Activated CD8-positive, alpha-beta memory T cell treated with anti-CD3 and anti-CD28 coated beads, Interleukin-2, amount 50 U/mL, for 24 hours (primary cell): ENCODE results near the gene FNDC3A.

Experiments
- DNase-seq: peaks from one replicate; pipeline ENCODE4 v3.0.0-alpha.2; 2020; ENCODE audit errors: extremely low read depth

Gene FNDC3A

GRCh38 chr13:49216334-49216733 lies 240.6 kb downstream of the FNDC3A start:
- DNase-seq, result no peak

GRCh38 chr13:49217962-49218492 lies 242.3 kb downstream of the FNDC3A start:
- no peak for DNase-seq

- DNase-seq, result no peak
These were observed 242.9 kb downstream of the FNDC3A start for GRCh38 chr13:49218493-49219051.

- no peak for DNase-seq
These were observed 243.9 kb downstream of the FNDC3A start for GRCh38 chr13:49219647-49220035.

- DNase-seq, result no peak
These were observed 244.5 kb downstream of the FNDC3A start, which contains the start of gene MLNR for GRCh38 chr13:49220036-49220855. Gene MLNR, plus strand, starts transcription at chr13:49220338. Its CDS starts 0 bp downstream, at chr13:49220338.

GRCh38 chr13:49220856-49221589 lies 245.3 kb downstream of the FNDC3A start:
- no peak for DNase-seq

GRCh38 chr13:49221590-49221965 lies 245.9 kb downstream of the FNDC3A start:
- no peak for DNase-seq

- no peak for DNase-seq
These were observed 249.7 kb downstream of the FNDC3A start for GRCh38 chr13:49225223-49226042.

GRCh38 chr13:49226613-49227012 lies 250.9 kb downstream of the FNDC3A start:
- DNase-seq, result no peak

GRCh38 chr13:49234741-49235140 lies 259.0 kb downstream of the FNDC3A start:
- DNase-seq, result no peak

GRCh38 chr13:49235856-49236431 lies 260.2 kb downstream of the FNDC3A start:
- no peak for DNase-seq

- no peak for DNase-seq
These were observed 262.9 kb downstream of the FNDC3A start for GRCh38 chr13:49238621-49239020.

GRCh38 chr13:49240017-49240416 lies 264.3 kb downstream of the FNDC3A start:
- DNase-seq, result no peak

- no peak for DNase-seq
These were observed 265.6 kb downstream of the FNDC3A start for GRCh38 chr13:49241296-49241695.

GRCh38 chr13:49245101-49245500 lies 269.4 kb downstream of the FNDC3A start:
- no peak for DNase-seq

GRCh38 chr13:49246850-49247642 lies 271.3 kb downstream of the FNDC3A start:
- DNase-seq, result no peak

- peak; percentile 83 for DNase-seq
These were observed 272.2 kb downstream of the FNDC3A start, which contains the start of gene CDADC1 for GRCh38 chr13:49247643-49248621. Gene CDADC1, plus strand, starts transcription at chr13:49247925. Its CDS starts 113 bp downstream, at chr13:49248038.

GRCh38 chr13:49248622-49249002 lies 272.9 kb downstream of the FNDC3A start:
- DNase-seq, result no peak

GRCh38 chr13:49251326-49251725 lies 275.6 kb downstream of the FNDC3A start:
- no peak for DNase-seq
